Iris pigment epithelial cell (primary cell): ENCODE measurements around the gene IRAK3.
"Not testable (repeated sequence)": the region's sequence is repeated elsewhere in the genome, so short reads cannot be mapped to it uniquely, and the experiment has no call there.

ENCODE experiments used
- DNase-seq: peaks from one replicate; pipeline ENCODE4 v3.0.0-alpha.2; 2011; ENCODE audit warnings: low read depth

The IRAK3 gene

DNA sequence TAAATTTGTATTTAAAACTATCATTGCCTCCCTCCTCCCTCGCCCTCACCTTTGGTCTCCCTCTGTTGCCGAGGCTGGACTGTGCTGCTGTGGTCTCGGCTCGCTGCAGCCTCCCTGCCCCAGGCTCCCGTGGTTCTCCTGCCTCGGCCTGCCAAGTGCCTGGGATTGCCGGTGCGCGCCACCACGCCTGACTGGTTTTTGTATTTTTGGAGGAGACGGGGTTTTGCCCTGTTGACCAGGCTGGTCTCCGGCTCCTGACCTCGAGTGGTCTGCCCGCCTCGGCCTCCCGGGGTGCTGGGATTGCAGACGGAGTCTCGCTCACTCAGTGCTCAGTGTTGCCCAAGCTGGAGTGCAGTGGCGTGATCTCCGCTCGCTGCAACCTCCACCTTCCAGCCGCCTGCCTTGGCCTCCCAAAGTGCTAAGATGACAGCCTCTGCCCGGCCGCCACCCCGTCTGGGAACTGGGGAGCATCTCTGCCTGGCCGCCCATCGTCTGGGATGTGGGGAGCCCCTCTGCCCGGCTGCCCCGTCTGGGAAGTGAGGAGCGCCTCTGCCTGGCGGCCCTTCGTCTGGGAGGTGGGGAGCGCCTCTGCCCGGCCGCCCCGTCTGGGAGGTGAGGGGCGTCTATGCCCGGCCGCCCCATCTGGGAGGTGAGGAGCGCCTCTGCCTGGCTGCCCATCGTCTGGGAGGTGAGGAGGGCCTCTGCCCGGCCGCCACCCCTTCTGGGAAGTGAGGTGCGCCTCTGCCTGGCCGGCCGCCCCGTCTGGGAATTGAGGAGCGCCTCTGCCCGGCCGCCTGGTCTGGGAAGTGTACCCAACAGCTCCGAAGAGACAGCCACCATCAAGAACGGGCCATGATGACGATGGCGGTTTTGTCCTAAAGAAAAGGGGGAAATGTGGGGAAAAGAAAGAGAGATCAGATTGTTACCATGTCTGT is 14.4 kb upstream of the IRAK3 start:
- not testable (repeated sequence) for DNase-seq

GRCh38 chr12:66176105-66176900 is 12.7 kb upstream of the IRAK3 start:
- DNase-seq = peak; percentile 50

GRCh38 chr12:66182956-66183355 is 6.1 kb upstream of the IRAK3 start:
- no peak for DNase-seq

DNA sequence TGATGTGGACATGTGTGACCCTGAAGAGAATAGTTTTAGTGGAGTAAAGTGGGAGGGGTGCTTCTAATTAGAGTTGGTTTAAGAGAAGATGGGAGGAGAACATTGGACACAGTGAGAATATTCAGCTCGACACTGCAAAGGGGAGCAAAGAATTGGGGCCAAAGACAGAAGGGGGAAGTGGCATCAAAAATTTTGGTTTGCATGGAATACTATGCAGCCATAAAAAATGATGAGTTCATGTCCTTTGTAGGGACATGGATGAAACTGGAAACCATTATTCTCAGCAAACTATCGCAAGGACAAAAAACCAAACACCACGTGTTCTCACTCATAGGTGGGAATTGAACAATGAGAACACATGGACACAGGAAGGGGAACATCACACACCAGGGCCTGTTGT is 4.2 kb upstream of the IRAK3 start:
- DNase-seq = not testable (repeated sequence)

GRCh38 chr12:66187036-66187435 is 2.0 kb upstream of the IRAK3 start:
- no peak for DNase-seq

- DNase-seq = no peak
Observed at GRCh38 chr12:66187821-66188220, 1.2 kb upstream of the IRAK3 start.

GRCh38 chr12:66189486-66189843 is 451 bp downstream of the IRAK3 start:
- DNase-seq = no peak

DNA sequence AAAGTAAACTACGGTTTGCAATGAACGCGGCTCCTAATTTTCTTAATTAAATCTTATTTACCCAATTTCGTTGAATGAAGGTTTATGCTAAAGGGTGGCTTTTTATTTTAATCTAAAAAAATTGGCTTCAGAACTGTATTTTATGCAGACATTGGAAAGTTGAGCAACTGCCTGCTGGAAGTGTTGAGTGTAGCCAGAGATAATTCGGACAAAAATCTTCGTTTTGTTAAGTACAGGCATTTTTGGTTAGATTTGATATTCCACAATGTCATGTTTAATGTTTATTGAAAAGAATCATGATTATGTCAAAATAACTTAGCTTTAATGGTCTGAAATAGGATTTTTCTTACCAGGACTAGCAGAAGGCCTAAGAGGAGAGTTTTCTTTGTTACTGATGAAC is 875 bp downstream of the IRAK3 start:
- no peak for DNase-seq

- peak; percentile 78 for DNase-seq
Observed at GRCh38 chr12:66190519-66191370, 1.7 kb downstream of the IRAK3 start.

GRCh38 chr12:66191547-66192126 is 2.6 kb downstream of the IRAK3 start:
- DNase-seq = no peak

GRCh38 chr12:66194122-66194521 is 5.1 kb downstream of the IRAK3 start:
- no peak for DNase-seq

DNA sequence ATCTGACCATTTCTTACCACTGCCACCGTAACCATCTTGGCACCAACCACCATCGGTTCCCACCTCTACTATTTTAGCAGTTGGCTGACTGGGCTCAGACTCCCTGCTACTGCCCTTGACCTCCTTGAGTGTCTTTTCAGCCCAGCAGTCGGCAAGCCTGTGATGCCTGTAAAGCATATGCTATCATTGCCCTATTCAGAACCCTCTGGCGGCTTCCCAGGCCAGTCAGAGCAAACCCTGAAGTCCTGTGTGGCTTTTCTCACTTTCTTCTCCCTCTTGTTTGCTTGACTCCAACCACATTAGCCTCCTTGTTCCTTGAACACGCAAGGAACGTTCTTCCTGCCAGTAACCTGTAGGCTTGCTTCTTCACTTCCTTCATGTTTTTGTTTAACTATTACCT is 6.2 kb downstream of the IRAK3 start:
- DNase-seq = no peak

- peak; percentile 23 for DNase-seq
Observed at GRCh38 chr12:66196806-66197205, 7.8 kb downstream of the IRAK3 start.

DNA sequence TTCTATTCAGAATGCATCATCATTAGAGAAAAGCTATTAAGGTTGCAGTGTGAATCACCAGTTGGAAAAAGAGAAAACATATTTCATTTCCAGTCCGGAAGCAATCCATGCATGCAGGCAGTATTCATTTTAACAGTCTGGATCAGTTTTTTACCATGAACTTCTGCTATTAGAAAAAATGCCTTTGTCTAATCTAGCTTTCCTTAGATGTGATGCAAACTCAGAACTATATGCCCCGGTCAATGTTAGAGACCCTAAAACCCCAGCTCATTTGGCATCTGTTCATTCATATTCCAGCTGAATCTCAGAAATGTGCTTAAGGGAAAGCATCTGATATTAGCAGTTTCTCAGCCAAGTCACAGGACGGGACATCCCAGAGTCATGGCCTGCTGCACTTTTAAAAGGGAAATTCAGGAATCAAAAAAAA is 8.5 kb downstream of the IRAK3 start:
- no peak for DNase-seq

GRCh38 chr12:66199141-66199540 is 10.1 kb downstream of the IRAK3 start:
- DNase-seq = no peak

DNA sequence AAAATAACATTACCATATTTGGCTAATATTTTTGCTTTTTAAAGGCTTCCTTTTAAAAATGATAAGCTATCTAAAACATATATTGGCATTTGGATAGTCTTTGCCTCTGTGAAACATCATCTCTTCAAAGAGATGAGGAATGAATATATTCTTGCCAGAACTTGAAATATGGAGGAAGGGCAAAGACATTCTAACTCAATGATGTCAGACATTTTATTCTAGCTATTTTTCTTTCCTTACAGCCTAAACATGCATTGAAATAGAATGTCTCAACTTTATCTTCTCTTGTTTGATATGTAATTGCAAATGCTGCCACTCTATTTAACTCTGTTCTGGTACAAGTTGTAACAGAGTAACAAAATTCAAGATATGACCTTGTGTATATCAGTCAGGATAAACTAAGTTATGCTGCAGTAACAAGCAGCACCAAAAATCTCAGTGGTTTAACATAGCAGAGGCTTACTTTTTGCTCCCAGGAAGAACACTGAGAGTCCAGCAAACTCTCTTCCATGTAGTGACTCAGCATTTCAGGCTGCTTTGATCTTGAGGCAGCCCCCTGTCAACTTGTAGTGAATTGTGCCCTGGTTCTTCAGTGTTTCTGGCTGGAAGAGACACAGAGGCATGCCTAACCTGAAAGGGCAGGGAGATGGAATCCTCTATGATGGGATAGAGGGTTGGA is 11.0 kb downstream of the IRAK3 start:
- peak; percentile 38 for DNase-seq

- no peak for DNase-seq
Observed at GRCh38 chr12:66203820-66204219, 14.8 kb downstream of the IRAK3 start.

- no peak for DNase-seq
Observed at GRCh38 chr12:66206141-66206540, 17.1 kb downstream of the IRAK3 start.

- DNase-seq = peak; percentile 54
Observed at GRCh38 chr12:66210840-66211239, 21.8 kb downstream of the IRAK3 start.

DNA sequence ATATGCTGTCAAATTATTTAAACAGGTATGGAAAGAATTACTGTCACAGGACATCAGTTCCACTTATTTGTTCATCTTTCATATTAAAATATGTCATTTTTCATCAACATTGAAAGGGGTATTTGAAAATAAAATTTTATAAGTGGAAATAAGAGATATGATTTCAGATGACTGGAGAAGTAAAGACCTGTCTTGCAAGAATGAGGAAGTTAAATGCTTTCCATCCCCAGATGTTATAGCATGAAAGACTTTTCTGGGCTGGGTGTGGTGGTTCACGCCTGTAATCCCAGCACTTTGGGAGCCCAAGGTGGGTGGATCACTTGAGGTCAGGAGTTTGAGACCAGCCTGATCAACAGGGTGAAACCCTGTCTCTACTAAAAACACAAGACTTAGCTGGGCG is 22.6 kb downstream of the IRAK3 start:
- not testable (repeated sequence) for DNase-seq

GRCh38 chr12:66213011-66213410 is 24.0 kb downstream of the IRAK3 start:
- DNase-seq = not testable (repeated sequence)
